Esophagus muscularis mucosa (tissue), 4 donors: ENCODE measurements around the gene TFCP2. TPM values are rescaled to one million over a fixed set of nuclear protein-coding genes. Genes with fewer than 3 reads are reported as not detected.
"Not testable (repeated sequence)": the region's sequence is repeated elsewhere in the genome, so short reads cannot be mapped to it uniquely, and the experiment has no call there.

Experiments
- DNase-seq: peaks from one replicate; pipeline ENCODE4 v3.0.0-alpha.2; 2017; ENCODE audit errors: extremely low spot score
- H3K27ac ChIP-seq, 4 donors: fragments of 200-600 bp; sonication (generic); replicated peaks in 1 of 4; 1 replicate in 3 of 4; 2 replicates in 1 of 4; pipeline ENCODE4 v1.5.1; 2016 to 2019; ENCODE audit warnings: mild to moderate bottlenecking in 1 of 4
- H3K27me3 ChIP-seq, 4 donors: fragments of 200-600 bp; sonication (generic); one replicate each; pipeline versions ENCODE4 v1.5.1 to v1.6.0; 2016 to 2019
- H3K36me3 ChIP-seq, 4 donors: fragments of 200-600 bp; sonication (generic); one replicate each; pipeline ENCODE4 v1.5.1; 2016 to 2019
- H3K4me1 ChIP-seq, 4 donors: fragments of 200-600 bp; sonication (generic); one replicate each; pipeline ENCODE4 v1.5.1; 2016 to 2019
- H3K4me3 ChIP-seq, 4 donors: fragments of 200-600 bp; sonication (generic); 1 replicate in 2 of 4; 2 replicates in 2 of 4; pipeline ENCODE4 v1.5.1; 2016 to 2019; ENCODE audit warnings: mild to moderate bottlenecking in 4 of 4, moderate library complexity in 1 of 4
- H3K9me3 ChIP-seq, 4 donors: fragments of 200-600 bp; sonication (generic); 1 replicate in 3 of 4; 2 replicates in 1 of 4; pipeline ENCODE4 v1.5.1; 2016 to 2019
- CTCF ChIP-seq, 3 experiments: fragments of 200-600 bp in 2 of 3; fragments of 450-650 bp in 1 of 3; sonication (generic) in 2 of 3; IDR thresholded peaks; one replicate each; pipeline ENCODE4 v1.5.1; 2017 to 2019; ENCODE audit warnings: antibody characterized with exemption in 3 of 3, mild to moderate bottlenecking in 2 of 3, moderate library complexity in 1 of 3
- EP300 ChIP-seq: sonication (generic); formaldehyde crosslinking; IDR thresholded peaks from one replicate; pipeline ENCODE4 v1.6.1; 2017; ENCODE audit warnings: antibody characterized with exemption
- POLR2A ChIP-seq: fragments of 450-650 bp; IDR thresholded peaks from one replicate; pipeline ENCODE4 v1.6.1; 2017; ENCODE audit warnings: antibody characterized with exemption, moderate library complexity, mild to moderate bottlenecking, low read depth
- POLR2AphosphoS5 ChIP-seq, 2 donors: sonication (generic); formaldehyde crosslinking; IDR thresholded peaks; one replicate each; pipeline ENCODE4 v1.6.1; 2017; ENCODE audit warnings: antibody characterized with exemption in 2 of 2
- WGBS: methylation state at CpG from one replicate; pipeline ENCODE4 v1.1.5; 2018; 5-methylcytosine and 5-hydroxymethylcytosine counted together
- intact Hi-C: fragments of 100-400 bp; cut with DNase I; formaldehyde crosslinking; loops from one replicate; pipeline ENCODE4 v1.15.1; 2023
- total RNA-seq, 4 donors: library from RNA; depleted of rRNA; stranded (reverse); fragments of >200 nt; gene quantifications; one replicate each; pipeline versions ENCODE4 v1.1.0 to v1.2.1, GENCODE V29; 2016

The TFCP2 gene, protein sequence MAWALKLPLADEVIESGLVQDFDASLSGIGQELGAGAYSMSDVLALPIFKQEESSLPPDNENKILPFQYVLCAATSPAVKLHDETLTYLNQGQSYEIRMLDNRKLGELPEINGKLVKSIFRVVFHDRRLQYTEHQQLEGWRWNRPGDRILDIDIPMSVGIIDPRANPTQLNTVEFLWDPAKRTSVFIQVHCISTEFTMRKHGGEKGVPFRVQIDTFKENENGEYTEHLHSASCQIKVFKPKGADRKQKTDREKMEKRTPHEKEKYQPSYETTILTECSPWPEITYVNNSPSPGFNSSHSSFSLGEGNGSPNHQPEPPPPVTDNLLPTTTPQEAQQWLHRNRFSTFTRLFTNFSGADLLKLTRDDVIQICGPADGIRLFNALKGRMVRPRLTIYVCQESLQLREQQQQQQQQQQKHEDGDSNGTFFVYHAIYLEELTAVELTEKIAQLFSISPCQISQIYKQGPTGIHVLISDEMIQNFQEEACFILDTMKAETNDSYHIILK
- 10 to 100 TPM; 11.3 to 16.2 (median 15.2) TPM for total RNA-seq

DNA sequence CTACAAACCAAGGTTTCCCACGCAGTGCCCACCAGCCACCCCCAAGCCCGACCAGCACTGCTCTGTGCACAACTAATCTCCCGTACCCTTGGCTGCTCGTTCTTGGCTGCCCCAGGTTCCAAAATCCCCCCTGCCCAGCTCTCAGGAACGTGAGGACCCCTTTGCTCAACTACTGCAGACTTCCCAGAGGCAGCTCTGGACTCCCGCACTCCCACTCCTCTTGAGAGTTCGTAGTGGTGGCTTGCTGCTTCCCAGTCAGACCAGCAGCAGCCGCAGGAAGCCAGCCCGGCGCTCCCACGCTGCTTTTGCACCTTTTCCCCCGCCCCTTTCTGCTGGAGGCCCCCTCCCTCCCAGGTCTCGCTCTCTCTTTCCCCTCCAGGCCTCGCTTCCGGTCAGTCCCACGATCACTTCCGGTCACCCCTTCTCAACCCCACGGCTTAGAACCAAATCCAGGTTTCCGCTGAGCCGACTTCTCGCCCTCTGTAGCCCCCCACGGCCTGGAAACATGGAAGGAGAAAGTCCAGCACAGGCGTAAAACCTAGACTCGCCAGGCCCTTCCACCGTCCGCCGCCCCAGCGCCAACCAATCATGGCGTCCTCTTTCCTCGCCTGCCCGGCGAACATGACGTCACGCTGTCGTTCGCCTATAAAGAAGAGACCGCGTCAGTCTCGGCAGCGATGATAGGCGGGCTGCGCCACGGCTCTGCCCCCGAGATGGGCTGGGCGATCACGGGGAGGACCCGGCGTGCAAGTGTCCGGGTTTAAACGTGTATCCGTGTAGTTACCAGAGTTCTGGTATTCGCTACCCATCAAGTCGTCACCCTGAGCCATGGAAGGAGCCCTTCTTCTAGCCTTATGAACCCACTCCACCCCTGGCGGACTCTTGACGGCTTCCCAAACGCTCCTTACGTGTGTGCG is at the start of gene TFCP2:
TFCP2 (minus strand) TSS at position 621 of the 917 bp plus-strand sequence. CDS start 713 bp downstream, outside the sequence.
- H3K4me3 ChIP-seq, result peak within 1 kb of the TSS; percentile 64 to 90 (median 74)
- H3K4me1 ChIP-seq, result peaks cover 15 to 37% (median 29%) of the 10 kb centered on the region in 4 donors
- peak; percentile 99 for DNase-seq
- no peaks in the 10 kb centered on the region for H3K27me3 ChIP-seq
- H3K9me3 ChIP-seq, result no peaks in the 10 kb centered on the region
- peak; percentile 35 for TF ChIP-seq POLR2A
- peak; percentile 83 to 90 for TF ChIP-seq POLR2AphosphoS5 (IDR thresholded peaks at IDR 0.05)
- TF ChIP-seq CTCF (IDR thresholded peaks at IDR 0.05), result no peak
- peak; percentile 13 for TF ChIP-seq EP300
- WGBS, result under 1% methylated on average over 34 of the region's 58 CpGs
- H3K36me3 ChIP-seq, result no peaks in the 10 kb centered on the region
- intact Hi-C loops, result loop anchor here (5.0 kb wide), 2 partner anchors 45 to 65 kb away; partner anchors contain the start of genes DAZAP2 and POU6F1
- peak within 1 kb of the TSS; percentile 93 to 98 (median 95) for H3K27ac ChIP-seq

DNA sequence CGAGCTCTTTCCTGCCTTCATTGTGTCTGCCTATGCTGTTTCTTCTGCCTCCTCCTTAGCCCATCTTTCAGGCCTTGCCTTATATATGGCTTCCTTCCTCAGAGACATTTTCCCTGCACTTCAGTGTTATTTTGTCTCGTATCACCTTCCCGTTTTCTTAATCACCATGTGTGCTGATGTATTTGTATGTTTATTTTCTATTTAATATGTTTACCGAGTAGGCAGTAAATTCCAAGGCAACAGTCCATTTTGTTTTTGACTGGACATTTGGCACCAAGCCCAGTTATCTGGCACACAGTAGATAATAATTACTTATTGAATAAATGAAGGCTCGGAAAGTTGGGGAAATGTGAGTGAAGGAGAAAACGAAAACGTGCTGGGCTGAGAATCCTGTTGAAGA is 49.5 kb upstream of the TFCP2 start:
- 60% methylated on average over 6 of the region's 7 CpGs for WGBS
- Histone ChIP-seq H3K4me1 (peaks cover 10 to 17% (median 12%) of the 10 kb centered on the region in 4 donors), H3K4me3 (no peak overlapping the region), H3K27me3 (no peaks in the 10 kb centered on the region), H3K36me3 (no peaks in the 10 kb centered on the region), H3K27ac (no peak overlapping the region), H3K9me3 (no peaks in the 10 kb centered on the region)
- intact Hi-C loops, result no loop called here
- DNase-seq, result no peak
- no peak for TF ChIP-seq CTCF (IDR thresholded peaks at IDR 0.05)
- no peak for TF ChIP-seq EP300
- no peak for TF ChIP-seq POLR2AphosphoS5 (IDR thresholded peaks at IDR 0.05)
- TF ChIP-seq POLR2A, result no peak

DNA sequence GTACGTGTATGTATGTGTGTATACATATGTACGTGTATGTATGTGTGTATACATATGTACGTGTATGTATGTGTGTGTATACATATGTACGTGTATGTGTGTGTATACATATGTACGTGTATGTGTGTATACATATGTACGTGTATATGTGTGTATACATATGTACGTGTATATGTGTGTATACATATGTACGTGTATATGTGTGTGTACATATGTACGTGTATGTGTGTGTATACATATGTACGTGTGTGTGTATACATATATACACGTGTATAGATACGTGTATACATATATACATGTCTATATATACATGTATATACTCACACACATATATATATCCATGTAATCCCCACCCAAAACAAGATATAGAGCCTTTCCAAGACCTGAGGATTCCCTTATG is 46.9 kb upstream of the TFCP2 start:
- WGBS, result 84% methylated on average over 12 of the region's 12 CpGs
- not testable (repeated sequence) for H3K27me3 ChIP-seq, H3K36me3 ChIP-seq, DNase-seq, H3K27ac ChIP-seq, H3K9me3 ChIP-seq, H3K4me3 ChIP-seq
- intact Hi-C loops, result loop anchor here (2.0 to 5.0 kb wide), 3 partner anchors 19 to 138 kb away; partner anchors contain the start of genes CSRNP2, DAZAP2 and TFCP2
- H3K4me1 ChIP-seq, result peaks cover 17 to 29% (median 25%) of the 10 kb centered on the region in 4 donors

GRCh38 chr12:51219322-51219721 is 46.4 kb upstream of the TFCP2 start:
- intact Hi-C loops, result loop anchor here (2.0 to 5.0 kb wide), 3 partner anchors 19 to 137 kb away; partner anchors contain the start of genes CSRNP2, DAZAP2 and TFCP2
- Histone ChIP-seq H3K4me1 (peaks cover 17 to 29% (median 25%) of the 10 kb centered on the region in 4 donors), H3K27ac (peak overlapping the region in 3 of 4 donors; percentile 97 to 100 (median 99)), H3K36me3 (peaks cover 0 to 3% (median 0%) of the 10 kb centered on the region in 4 donors), H3K9me3 (no peaks in the 10 kb centered on the region), H3K27me3 (no peaks in the 10 kb centered on the region), H3K4me3 (peak overlapping the region in 1 of 4 donors; percentile 80)
- no peak for DNase-seq
- TF ChIP-seq POLR2AphosphoS5 (IDR thresholded peaks at IDR 0.05) (no peak), EP300 (no peak), CTCF (IDR thresholded peaks at IDR 0.05) (no peak), POLR2A (no peak)
- 81% methylated on average over 5 of the region's 5 CpGs for WGBS
